SH-SY5Y (cell line): ENCODE measurements around the gene GRK4.

ENCODE experiments used
- GATA2 ChIP-seq: IDR thresholded peaks from 2 replicates; pipeline ENCODE4 v1.6.1; 2011; ENCODE audit warnings: mild to moderate bottlenecking, low read depth, low read length
- GATA3 ChIP-seq: IDR thresholded peaks from 2 replicates; pipeline ENCODE4 v1.6.1; 2011; ENCODE audit warnings: low read depth, mild to moderate bottlenecking, low read length, moderate library complexity

Gene GRK4

GRCh38 chr4:2964706-2965258, 1.4 kb downstream of the GRK4 start:
- TF ChIP-seq GATA2 (no peak), GATA3 (no peak)

- TF ChIP-seq GATA3: no peak
- TF ChIP-seq GATA2: no peak
Observed at GRCh38 chr4:2965262-2965661, 1.9 kb downstream of the GRK4 start.

DNA sequence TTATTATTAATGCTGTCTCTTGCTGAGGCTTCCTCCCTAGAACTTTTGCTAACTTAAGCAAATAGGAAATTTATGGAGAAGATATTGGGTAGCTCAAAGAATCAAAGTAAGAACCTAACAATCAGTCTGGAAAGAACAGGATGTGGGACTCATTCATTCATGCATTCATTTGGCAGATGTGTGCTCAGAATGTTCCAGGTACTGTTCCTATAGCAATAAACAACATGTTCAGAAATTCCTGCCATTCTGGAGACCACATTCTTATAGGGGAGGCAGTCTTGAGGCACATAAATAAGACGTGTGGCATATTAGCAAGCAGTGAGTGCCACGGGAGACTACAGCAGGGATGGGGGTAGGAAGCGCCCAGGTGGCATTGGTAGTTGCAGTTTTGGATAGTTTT, 5.0 kb downstream of the GRK4 start:
- TF ChIP-seq GATA2 (no peak), GATA3 (no peak)

- no peak for TF ChIP-seq GATA2
- TF ChIP-seq GATA3: no peak
Observed at GRCh38 chr4:2971275-2971674, 7.9 kb downstream of the GRK4 start.

DNA sequence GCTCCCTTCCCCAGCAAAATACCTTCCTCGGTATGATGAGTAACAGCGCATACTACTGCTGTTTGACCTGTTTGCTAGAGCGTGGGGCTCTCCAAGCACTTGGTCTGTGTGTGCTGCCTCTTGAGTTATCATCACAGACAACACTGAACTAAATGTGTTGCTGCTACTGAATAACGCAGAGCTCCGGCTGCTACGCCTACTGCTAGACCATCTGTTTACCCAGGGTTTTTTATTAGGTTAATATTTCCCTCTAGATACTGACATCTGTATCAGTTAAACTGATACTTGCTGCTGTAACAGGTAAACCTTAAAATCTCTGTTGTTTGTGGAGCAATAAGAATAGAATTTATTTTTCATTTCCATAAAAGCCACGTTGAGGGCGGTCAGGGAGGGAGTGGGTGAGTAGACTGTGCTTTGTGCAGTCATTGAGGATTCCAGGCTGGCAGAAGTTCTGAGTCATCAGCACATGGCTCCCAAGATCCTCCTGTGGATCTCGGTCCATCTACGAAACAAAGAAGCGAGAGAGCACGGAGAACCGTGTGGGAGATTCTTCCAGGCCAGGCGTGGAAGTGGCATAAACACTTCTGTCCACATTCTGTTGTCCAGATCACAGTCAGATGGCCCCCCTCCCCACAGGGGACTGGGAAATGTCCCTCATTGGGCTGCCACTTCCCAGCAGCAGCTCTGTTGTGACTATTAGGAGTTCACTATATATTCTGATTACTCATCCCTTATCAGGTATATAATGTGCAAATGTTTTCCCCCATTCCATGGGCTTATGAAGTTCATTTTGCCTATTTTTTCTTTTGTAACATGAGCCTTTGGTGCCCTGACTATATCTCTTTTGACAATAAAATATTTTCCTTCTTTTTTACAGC, 14.1 kb downstream of the GRK4 start:
- TF ChIP-seq GATA2 (no peak), GATA3 (no peak)

DNA sequence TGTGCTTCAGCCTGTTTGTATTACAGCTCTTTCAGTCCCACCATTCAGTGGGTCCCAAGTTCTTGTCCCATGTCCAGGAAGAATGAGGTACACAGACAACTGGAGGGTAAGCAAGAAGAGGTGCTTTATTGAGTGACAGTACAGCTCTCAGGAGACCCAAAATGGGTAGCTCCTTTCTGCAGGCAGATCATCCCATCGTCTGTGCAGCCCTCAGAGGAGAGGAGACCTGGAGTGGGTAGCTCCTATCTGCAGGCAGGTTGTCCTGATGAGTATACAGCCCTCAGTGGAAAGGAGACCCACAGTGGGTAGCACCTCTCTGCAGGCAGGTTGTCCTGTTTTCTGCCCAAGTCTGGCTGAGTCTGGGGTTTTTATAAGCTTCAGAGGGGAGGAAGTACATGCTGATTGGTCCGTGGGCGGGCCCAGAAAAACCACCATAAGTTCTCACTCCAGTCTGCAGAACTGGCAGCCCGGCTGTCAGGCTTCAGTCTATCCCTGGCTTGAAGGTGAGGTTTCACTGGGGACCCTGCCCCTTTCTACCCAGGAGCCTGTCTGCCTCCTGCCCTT, 18.0 kb downstream of the GRK4 start:
- TF ChIP-seq GATA2 (no peak), GATA3 (no peak)

GRCh38 chr4:2982012-2982411, 18.6 kb downstream of the GRK4 start:
- TF ChIP-seq GATA3 (no peak), GATA2 (no peak)

DNA sequence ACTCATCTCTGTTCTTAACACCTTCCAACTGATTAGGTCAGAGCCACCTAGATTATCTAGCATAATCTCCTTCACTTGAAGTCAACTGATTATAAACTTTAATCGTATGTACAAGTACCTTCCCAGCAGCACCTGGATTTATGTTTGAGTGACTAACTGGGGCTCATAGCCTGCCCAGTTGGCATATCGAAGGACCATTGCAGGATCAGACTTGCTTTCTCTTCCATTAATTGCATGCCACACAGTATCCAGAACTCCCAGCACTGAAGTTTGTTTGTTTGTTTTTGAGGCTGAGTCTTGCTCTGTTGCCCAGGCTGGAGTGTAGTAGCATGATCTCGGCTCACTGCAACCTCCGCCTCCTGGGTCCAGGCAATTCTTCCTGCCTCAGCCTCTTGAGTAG, 27.9 kb downstream of the GRK4 start:
- TF ChIP-seq GATA3 (no peak), GATA2 (no peak)

DNA sequence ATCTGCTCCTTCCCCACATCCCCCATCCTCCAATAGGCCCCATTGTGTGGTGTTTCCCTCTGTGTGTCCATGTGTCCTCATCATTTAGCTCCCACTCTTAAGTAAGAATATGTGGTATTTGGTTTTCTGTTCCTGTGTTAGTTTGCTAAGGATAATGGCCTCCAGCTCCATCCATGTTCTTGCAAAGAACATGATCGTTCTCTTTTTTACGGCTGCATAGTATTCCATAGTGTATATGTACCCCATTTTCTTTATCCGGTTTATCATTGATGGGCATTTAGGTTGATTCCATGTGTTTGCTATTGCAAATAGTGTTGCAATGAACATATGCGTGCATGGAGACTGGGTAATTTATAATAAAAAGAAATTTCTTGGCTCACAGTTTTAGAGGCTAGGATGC, 31.5 kb downstream of the GRK4 start:
- TF ChIP-seq GATA3: no peak
- no peak for TF ChIP-seq GATA2

- TF ChIP-seq GATA3: no peak
- TF ChIP-seq GATA2: no peak
Observed at GRCh38 chr4:2995546-2996265, 32.3 kb downstream of the GRK4 start.

DNA sequence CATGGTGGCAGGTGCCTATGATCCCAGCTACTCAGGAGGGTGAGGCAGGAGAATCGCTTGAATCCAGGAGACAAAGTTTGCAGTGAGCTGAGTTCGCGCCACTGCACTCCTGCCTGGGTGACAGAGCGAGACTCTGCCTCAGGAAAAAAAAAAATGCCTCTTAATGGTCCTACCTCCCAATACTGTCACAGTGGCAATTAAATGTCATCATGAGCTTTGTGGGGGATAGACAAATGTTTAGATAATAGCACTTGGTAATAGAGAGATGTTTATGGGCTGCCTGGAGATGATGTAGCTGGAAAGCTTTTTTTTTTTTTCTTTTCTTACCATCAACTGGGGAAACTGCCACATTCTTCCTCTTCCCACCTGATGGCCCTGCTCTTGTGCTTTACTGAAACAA, 33.0 kb downstream of the GRK4 start:
- TF ChIP-seq GATA2 (no peak), GATA3 (no peak)

DNA sequence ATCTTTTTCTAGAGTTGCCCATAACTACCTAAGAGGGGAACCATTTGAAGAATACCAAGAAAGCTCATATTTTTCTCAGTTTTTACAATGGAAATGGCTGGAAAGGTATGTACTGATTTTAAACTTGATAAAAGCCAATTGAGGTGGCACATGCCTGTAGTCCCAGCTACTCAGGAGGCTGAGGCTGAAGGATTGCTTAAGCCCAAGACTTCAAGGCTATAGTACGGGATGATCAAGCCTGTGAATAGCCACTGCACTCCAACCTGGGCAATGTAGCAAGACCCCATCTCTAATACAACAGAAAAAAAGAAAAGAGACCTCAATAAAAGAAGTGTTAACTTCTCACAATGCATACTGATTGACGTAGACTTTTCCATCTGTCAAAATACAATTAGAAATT, 44.4 kb downstream of the GRK4 start:
- no peak for TF ChIP-seq GATA2
- no peak for TF ChIP-seq GATA3

DNA sequence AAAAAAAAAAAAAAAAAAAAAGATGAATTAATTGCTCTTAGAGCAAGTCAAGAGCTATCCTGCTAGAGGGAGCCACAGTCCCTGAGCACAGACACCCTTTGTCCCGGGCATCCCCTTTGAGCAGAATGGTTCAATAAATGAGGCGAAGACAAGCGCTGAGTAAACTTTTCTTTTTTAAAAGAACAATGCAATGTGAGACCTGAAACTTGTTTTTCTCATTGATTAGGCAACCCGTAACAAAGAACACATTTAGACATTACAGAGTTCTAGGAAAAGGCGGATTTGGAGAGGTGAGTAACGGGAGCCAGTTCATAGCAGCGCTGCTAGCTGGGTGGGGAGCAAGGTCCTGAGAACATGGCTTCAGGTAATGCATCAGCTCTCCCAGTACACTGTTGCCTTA, 46.1 kb downstream of the GRK4 start:
- TF ChIP-seq GATA3 (no peak), GATA2 (no peak)

- TF ChIP-seq GATA3 (no peak), GATA2 (no peak)
Observed at GRCh38 chr4:3010577-3010976, 47.2 kb downstream of the GRK4 start.
